NCI-H2029 (cell line): ENCODE results near the gene NEK11.
"Not testable (repeated sequence)": the region's sequence is repeated elsewhere in the genome, so short reads cannot be mapped to it uniquely, and the experiment has no call there.

Experiments
- DNase-seq: peaks from one replicate; lab custom pipeline; 2025; lab: John Stamatoyannopoulos, UW

The NEK11 gene

GRCh38 chr3:131042271-131042985, 15.8 kb downstream of the NEK11 start:
- DNase-seq = not testable (repeated sequence)

- DNase-seq = no peak
Measured at GRCh38 chr3:131047582-131047981, 20.9 kb downstream of the NEK11 start.

- no peak for DNase-seq
Measured at GRCh38 chr3:131048030-131048429, 21.4 kb downstream of the NEK11 start.

GRCh38 chr3:131050001-131050400, 23.3 kb downstream of the NEK11 start:
- DNase-seq = no peak

GRCh38 chr3:131053043-131053859, 26.6 kb downstream of the NEK11 start:
- no peak for DNase-seq

GRCh38 chr3:131067983-131068382, 41.3 kb downstream of the NEK11 start:
- DNase-seq = no peak

- DNase-seq = no peak
Measured at GRCh38 chr3:131072099-131072559, 45.5 kb downstream of the NEK11 start.

GRCh38 chr3:131072845-131073244, 46.2 kb downstream of the NEK11 start:
- DNase-seq = no peak

- no peak for DNase-seq
Measured at GRCh38 chr3:131075632-131076328, 49.1 kb downstream of the NEK11 start.

GRCh38 chr3:131077904-131078303, 51.2 kb downstream of the NEK11 start:
- DNase-seq = no peak

- no peak for DNase-seq
Measured at GRCh38 chr3:131079086-131079485, 52.4 kb downstream of the NEK11 start.

GRCh38 chr3:131081224-131081623, 54.5 kb downstream of the NEK11 start:
- no peak for DNase-seq

- DNase-seq = no peak
Measured at GRCh38 chr3:131082246-131082645, 55.6 kb downstream of the NEK11 start.

- DNase-seq = peak; percentile 0
Measured at GRCh38 chr3:131082871-131083863, 56.5 kb downstream of the NEK11 start.

GRCh38 chr3:131091768-131092167, 65.1 kb downstream of the NEK11 start:
- DNase-seq = no peak

GRCh38 chr3:131107637-131108433, 81.2 kb downstream of the NEK11 start:
- no peak for DNase-seq

- DNase-seq = no peak
Measured at GRCh38 chr3:131109156-131109555, 82.5 kb downstream of the NEK11 start.

GRCh38 chr3:131110087-131110486, 83.4 kb downstream of the NEK11 start:
- DNase-seq = no peak

GRCh38 chr3:131114256-131114655, 87.6 kb downstream of the NEK11 start:
- DNase-seq = no peak

- no peak for DNase-seq
Measured at GRCh38 chr3:131125684-131126083, 99.0 kb downstream of the NEK11 start.

- no peak for DNase-seq
Measured at GRCh38 chr3:131140891-131141290, 114.2 kb downstream of the NEK11 start.
